WTC11 (cell line): ENCODE data around the gene CYP27B1. TPM values are rescaled to one million over a fixed set of nuclear protein-coding genes. Genes with fewer than 3 reads are reported as not detected.

Experiments used
- ATAC-seq: fragments of 200-7000 bp; cut with Tn5 transposase; 2 replicates; pipeline ENCODE4 v1.10.0; 2021; ENCODE audit warnings: mild to moderate bottlenecking, moderate library complexity
- CTCF ChIA-PET: fragments of 300-600 bp; sonication (Branson Sonifier 250); formaldehyde crosslinking; loops from one replicate; lab custom pipeline; 2021; ENCODE audit warnings: antibody characterized with exemption; lab: Charles Lee
- POLR2A ChIA-PET: fragments of 350-600 bp; sonication (Branson Sonifier 250); formaldehyde crosslinking; loops from one replicate; lab custom pipeline; 2021; ENCODE audit warnings: antibody characterized with exemption; lab: Charles Lee
- DNase-seq: peaks from one replicate; pipeline ENCODE4 v3.0.0; 2021; ENCODE audit warnings: low spot score
- H3K27ac Mint-ChIP-seq: 2 replicates; pipeline ENCODE4 v1.8.0; 2021; ENCODE audit warnings: mixed read lengths
- H3K27me3 Mint-ChIP-seq: 2 replicates; pipeline ENCODE4 v1.8.0; 2021; ENCODE audit warnings: low read depth, mild to moderate bottlenecking, moderate library complexity, mixed read lengths
- H3K36me3 Mint-ChIP-seq: 2 replicates; pipeline ENCODE4 v1.8.0; 2021; ENCODE audit warnings: mixed read lengths
- H3K4me1 Mint-ChIP-seq: 2 replicates; pipeline ENCODE4 v1.8.0; 2022; ENCODE audit warnings: mixed read lengths
- H3K4me3 Mint-ChIP-seq: 2 replicates; pipeline ENCODE4 v1.8.0; 2021; ENCODE audit warnings: mild to moderate bottlenecking, moderate library complexity, mixed read lengths
- H3K9me3 Mint-ChIP-seq: 2 replicates; pipeline ENCODE4 v1.8.0; 2021; ENCODE audit warnings: mixed read lengths
- AFF4 ChIP-seq: sonication (generic); formaldehyde crosslinking; IDR thresholded peaks from 2 replicates; pipeline ENCODE4 v1.8.1; 2023; ENCODE audit warnings: mild to moderate bottlenecking, missing genetic modification reagents, borderline replicate concordance
- ATF1 ChIP-seq: sonication (generic); formaldehyde crosslinking; IDR thresholded peaks from 2 replicates; pipeline ENCODE4 v1.8.1; 2023; ENCODE audit warnings: mild to moderate bottlenecking, moderate library complexity, missing genetic modification reagents
- ATF6 ChIP-seq: sonication (generic); formaldehyde crosslinking; IDR thresholded peaks from 2 replicates; pipeline ENCODE4 v1.8.1; 2023; ENCODE audit warnings: mild to moderate bottlenecking, missing genetic modification reagents
- CBFB ChIP-seq: sonication (generic); formaldehyde crosslinking; IDR thresholded peaks from 2 replicates; pipeline ENCODE4 v1.8.1; 2022; ENCODE audit warnings: mild to moderate bottlenecking, low read depth, missing genetic modification reagents
- E2F4 ChIP-seq: sonication (generic); formaldehyde crosslinking; IDR thresholded peaks from 2 replicates; pipeline ENCODE4 v1.8.1; 2022; ENCODE audit warnings: low read depth, mild to moderate bottlenecking, moderate library complexity, missing genetic modification reagents, borderline replicate concordance
- ELF4 ChIP-seq: sonication (generic); formaldehyde crosslinking; IDR thresholded peaks from 2 replicates; pipeline ENCODE4 v1.8.1; 2022; ENCODE audit warnings: low read depth, mild to moderate bottlenecking, moderate library complexity, missing genetic modification reagents
- EMX1 ChIP-seq: fragments of 250-450 bp; sonication (Bioruptor Pico); IDR thresholded peaks from 2 replicates; pipeline ENCODE4 v1.8.0; 2021; ENCODE audit warnings: mild to moderate bottlenecking
- FOXP4 ChIP-seq: sonication (generic); formaldehyde crosslinking; IDR thresholded peaks from 2 replicates; pipeline ENCODE4 v1.8.0; 2022; ENCODE audit warnings: mild to moderate bottlenecking, missing genetic modification reagents
- HMGXB4 ChIP-seq: sonication (generic); formaldehyde crosslinking; IDR thresholded peaks from 2 replicates; pipeline ENCODE4 v1.8.1; 2023; ENCODE audit warnings: mild to moderate bottlenecking, moderate library complexity, missing genetic modification reagents
- JAZF1 ChIP-seq: fragments of 250-450 bp; sonication (Bioruptor Pico); IDR thresholded peaks from 2 replicates; pipeline ENCODE4 v1.9.0; 2021; ENCODE audit warnings: moderate library complexity, mild to moderate bottlenecking, inconsistent platforms
- RORB ChIP-seq: fragments of 250-450 bp; sonication (Bioruptor Pico); IDR thresholded peaks from 2 replicates; pipeline ENCODE4 v1.9.0; 2021; ENCODE audit warnings: mild to moderate bottlenecking
- SMAD4 ChIP-seq: sonication (generic); formaldehyde crosslinking; IDR thresholded peaks from 2 replicates; pipeline ENCODE4 v1.8.0; 2022; ENCODE audit warnings: mild to moderate bottlenecking, missing genetic modification reagents
- TCF7 ChIP-seq: sonication (generic); formaldehyde crosslinking; IDR thresholded peaks from 2 replicates; pipeline ENCODE4 v1.8.0; 2022; ENCODE audit warnings: mild to moderate bottlenecking, low read depth, missing genetic modification reagents, moderate library complexity
- TEAD4 ChIP-seq: sonication (generic); formaldehyde crosslinking; IDR thresholded peaks from 2 replicates; pipeline ENCODE4 v1.8.0; 2022; ENCODE audit warnings: mild to moderate bottlenecking, missing genetic modification reagents
- USF1 ChIP-seq: sonication (generic); formaldehyde crosslinking; IDR thresholded peaks from 2 replicates; pipeline ENCODE4 v1.8.0; 2022; ENCODE audit warnings: mild to moderate bottlenecking, missing genetic modification reagents
- USF2 ChIP-seq: sonication (generic); formaldehyde crosslinking; IDR thresholded peaks from 2 replicates; pipeline ENCODE4 v1.8.1; 2023; ENCODE audit warnings: mild to moderate bottlenecking, missing genetic modification reagents, moderate library complexity
- ZNF263 ChIP-seq: sonication (generic); formaldehyde crosslinking; IDR thresholded peaks from 2 replicates; pipeline ENCODE4 v1.8.1; 2022; ENCODE audit warnings: low read depth, mild to moderate bottlenecking, moderate library complexity, missing genetic modification reagents
- ZNF317 ChIP-seq: sonication (generic); formaldehyde crosslinking; IDR thresholded peaks from 2 replicates; pipeline ENCODE4 v1.8.1; 2023; ENCODE audit warnings: low read depth, mild to moderate bottlenecking, moderate library complexity, missing genetic modification reagents, borderline replicate concordance
- ZNF512 ChIP-seq: sonication (generic); formaldehyde crosslinking; IDR thresholded peaks from 2 replicates; pipeline ENCODE4 v1.8.1; 2022; ENCODE audit warnings: missing genetic modification reagents, borderline replicate concordance
- total RNA-seq: library from RNA; stranded (reverse); gene quantifications from 3 replicates; pipeline ENCODE4 v1.2.3, GENCODE V29; 2021

CYP27B1 gene
- total RNA-seq, 1 experiment from 2014 or later = 2.1 TPM

- TF ChIP-seq RORB (CRISPR knock-in tag) = no peak
- no peak for TF ChIP-seq JAZF1
- TF ChIP-seq EMX1 (CRISPR knock-in tag) = no peak
- TF ChIP-seq SMAD4 (CRISPR knock-in tag) = no peak
- TF ChIP-seq ATF1 = no peak
- no peak for TF ChIP-seq ZNF263 (CRISPR knock-in tag)
- TF ChIP-seq E2F4 (CRISPR knock-in tag) = no peak
- no peak for TF ChIP-seq HMGXB4
- no peak for TF ChIP-seq TEAD4
- no peak for TF ChIP-seq AFF4 (CRISPR knock-in tag)
Measured at GRCh38 chr12:57723630-57723962, 43.3 kb downstream of the CYP27B1 start (continued).

- no peak for DNase-seq
- ChIA-PET POLR2A (interaction anchor here (0.8 kb wide), 1 partner anchor 13 kb away, joined by 3 read pairs; no protein-coding TSS in a partner anchor), CTCF (interaction anchor here (0.6 to 5.8 kb wide), 6 partner anchors 13 to 139 kb away, joined by 3 to 146 read pairs (median 4); partner anchors contain the start of genes AGAP2, B4GALNT1 and OS9)
- Mint-ChIP-seq H3K4me3 (no peak overlapping the region), H3K27me3 (peaks cover 54% of the 10 kb centered on the region), H3K36me3 (peaks cover 14% of the 10 kb centered on the region), H3K27ac (no peak overlapping the region), H3K4me1 (peaks cover 15% of the 10 kb centered on the region), H3K9me3 (no peaks in the 10 kb centered on the region)
- ATAC-seq = no peak
- TF ChIP-seq CBFB (CRISPR knock-in tag) (no peak), ELF4 (CRISPR knock-in tag) (no peak), ATF6 (CRISPR knock-in tag) (no peak), USF2 (no peak), FOXP4 (CRISPR knock-in tag) (no peak), ZNF317 (CRISPR knock-in tag) (no peak), TCF7 (no peak), ATF1 (no peak), USF1 (CRISPR knock-in tag) (no peak), ZNF512 (no peak)
Measured at GRCh38 chr12:57722716-57723629, 43.9 kb downstream of the CYP27B1 start.
